Left ventricle myocardium inferior (tissue), 1 donor: ENCODE measurements around the gene GHR. TPM values are rescaled to one million over a fixed set of nuclear protein-coding genes. Genes with fewer than 3 reads are reported as not detected.

Experiments used
- DNase-seq: peaks from one replicate; pipeline ENCODE4 v3.0.0-alpha.2; 2020
- H3K27ac ChIP-seq: fragments of 200-600 bp; replicated peaks from 2 replicates; pipeline ENCODE4 v1.8.0; 2021
- H3K27me3 ChIP-seq: fragments of 200-600 bp; 2 replicates; pipeline ENCODE4 v1.8.0; 2021; ENCODE audit warnings: low read depth
- H3K36me3 ChIP-seq: fragments of 200-600 bp; 2 replicates; pipeline ENCODE4 v1.8.0; 2021
- H3K4me1 ChIP-seq: fragments of 200-600 bp; 2 replicates; pipeline ENCODE4 v1.8.0; 2021
- H3K4me3 ChIP-seq: fragments of 200-600 bp; 2 replicates; pipeline ENCODE4 v1.8.0; 2021; ENCODE audit warnings: mild to moderate bottlenecking, moderate library complexity
- H3K9me3 ChIP-seq: fragments of 200-600 bp; replicated peaks from 2 replicates; pipeline ENCODE4 v1.8.0; 2021
- CTCF ChIP-seq: fragments of 200-600 bp; IDR thresholded peaks from 2 replicates; pipeline ENCODE4 v1.8.0; 2021; ENCODE audit warnings: antibody characterized with exemption, mild to moderate bottlenecking, borderline replicate concordance
- intact Hi-C: fragments of 100-400 bp; cut with micrococcal nuclease; formaldehyde crosslinking; loops from one replicate; pipeline ENCODE4 v1.11.0; 2022
- total RNA-seq: library from RNA; stranded (reverse); fragmentation: NEBNext Ultra II Directional; extraction: Animal tissue kit (Norgen Biotek cat#: 25700); gene quantifications from one replicate; pipeline ENCODE4 v1.2.1, GENCODE V29; 2021
- donor health status: DM: no; HTN: yes; CAD: no; lungs with severe emphysema.

Gene GHR
- total RNA-seq, 1 donor from 2014 or later: 12.9 TPM

- Histone ChIP-seq H3K36me3 (no peaks in the 10 kb centered on the region), H3K4me1 (peaks cover 20% of the 10 kb centered on the region), H3K27ac (peak overlapping the region; percentile 41), H3K27me3 (no peaks in the 10 kb centered on the region), H3K9me3 (no peaks in the 10 kb centered on the region), H3K4me3 (no peak overlapping the region)
- intact Hi-C loops: no loop called here
- no peak for TF ChIP-seq CTCF
- DNase-seq: no peak
Observed at GRCh38 chr5:42461507-42461906, 38.3 kb downstream of the GHR start.

- Histone ChIP-seq H3K4me3 (no peak overlapping the region), H3K36me3 (no peaks in the 10 kb centered on the region), H3K4me1 (peaks cover 20% of the 10 kb centered on the region), H3K9me3 (no peaks in the 10 kb centered on the region), H3K27ac (peak overlapping the region; percentile 41), H3K27me3 (no peaks in the 10 kb centered on the region)
- no peak for TF ChIP-seq CTCF
- DNase-seq: no peak
- intact Hi-C loops: no loop called here
Observed at GRCh38 chr5:42462083-42462482, 38.8 kb downstream of the GHR start.

GRCh38 chr5:42467572-42467971 is 44.3 kb downstream of the GHR start:
- Histone ChIP-seq H3K9me3 (no peaks in the 10 kb centered on the region), H3K27ac (no peak overlapping the region), H3K4me3 (no peak overlapping the region), H3K36me3 (no peaks in the 10 kb centered on the region), H3K4me1 (peaks cover 5% of the 10 kb centered on the region), H3K27me3 (no peaks in the 10 kb centered on the region)
- no peak for TF ChIP-seq CTCF
- no peak for DNase-seq
- intact Hi-C loops: no loop called here

- intact Hi-C loops: no loop called here
- no peaks in the 10 kb centered on the region for H3K9me3 ChIP-seq
- peaks cover 4% of the 10 kb centered on the region for H3K4me1 ChIP-seq
- DNase-seq: no peak
- no peaks in the 10 kb centered on the region for H3K36me3 ChIP-seq
- TF ChIP-seq CTCF: no peak
- no peak overlapping the region for H3K4me3 ChIP-seq
- H3K27ac ChIP-seq: no peak overlapping the region
- H3K27me3 ChIP-seq: no peaks in the 10 kb centered on the region
Observed at GRCh38 chr5:42467981-42468524, 44.8 kb downstream of the GHR start.

GRCh38 chr5:42483472-42484154 is 60.4 kb downstream of the GHR start:
- peaks cover 10% of the 10 kb centered on the region for H3K36me3 ChIP-seq
- no peaks in the 10 kb centered on the region for H3K27me3 ChIP-seq
- no peak overlapping the region for H3K27ac ChIP-seq
- intact Hi-C loops: no loop called here
- no peak for DNase-seq
- TF ChIP-seq CTCF: no peak
- no peak overlapping the region for H3K4me3 ChIP-seq
- peaks cover 11% of the 10 kb centered on the region for H3K9me3 ChIP-seq
- peaks cover 25% of the 10 kb centered on the region for H3K4me1 ChIP-seq
